Testis (tissue), 3 donors: ENCODE data around the gene SENP1. TPM values are rescaled to one million over a fixed set of nuclear protein-coding genes. Genes with fewer than 3 reads are reported as not detected.

Experiments
- DNase-seq: peaks from one replicate; pipeline ENCODE4 v3.0.0-alpha.2; 2019
- H3K27ac ChIP-seq, 2 donors: fragments of 200-600 bp; sonication (generic); one replicate each; pipeline ENCODE4 v1.5.1; 2019
- H3K27me3 ChIP-seq: fragments of 200-600 bp; sonication (generic); one replicate; pipeline ENCODE4 v1.5.1; 2019
- H3K36me3 ChIP-seq: fragments of 200-600 bp; sonication (generic); one replicate; pipeline ENCODE4 v1.5.1; 2017; ENCODE audit warnings: low read depth; ENCODE audit errors: missing control alignments
- H3K4me1 ChIP-seq: fragments of 200-600 bp; sonication (generic); one replicate; pipeline ENCODE4 v1.5.1; 2019
- H3K4me3 ChIP-seq, 2 donors: fragments of 200-600 bp; sonication (generic); one replicate each; pipeline ENCODE4 v1.5.1; 2017 to 2019
- H3K9me3 ChIP-seq: fragments of 200-600 bp; sonication (generic); one replicate; pipeline ENCODE4 v1.5.1; 2017
- CTCF ChIP-seq, 3 experiments: fragments of 450-650 bp in 2 of 3; fragments of 200-600 bp in 1 of 3; sonication (generic) in 1 of 3; IDR thresholded peaks; one replicate each; pipeline ENCODE4 v1.5.1; 2016 to 2019; ENCODE audit warnings: antibody characterized with exemption in 3 of 3, mild to moderate bottlenecking in 2 of 3, moderate library complexity in 1 of 3
- POLR2A ChIP-seq: fragments of 450-650 bp; IDR thresholded peaks from one replicate; pipeline ENCODE4 v1.6.1; 2017; ENCODE audit warnings: antibody characterized with exemption, mild to moderate bottlenecking, moderate library complexity
- WGBS, 2 donors: methylation state at CpG; one replicate each; pipeline ENCODE4 v1.1.5; 2018; 5-methylcytosine and 5-hydroxymethylcytosine counted together
- intact Hi-C: fragments of 100-400 bp; cut with DNase I; formaldehyde crosslinking; loops from one replicate; pipeline ENCODE4 v1.15.1; 2023; ENCODE audit warnings: low total_unique reads
- polyA plus RNA-seq: library from polyadenylated mRNA; stranded (reverse); fragments of 350-450 nt; fragmentation: Illumina TruSeq; extraction: RNeasy Lipid Tissue Mini Kit (QIAGEN cat#74804); gene quantifications from one replicate; pipeline ENCODE4 v1.2.3, GENCODE V29; 2014; ENCODE audit warnings: low read depth, low replicate concordance; ENCODE audit not compliant: insufficient read depth
- total RNA-seq, 2 donors: library from RNA; depleted of rRNA; stranded (reverse); fragments of >200 nt; gene quantifications; one replicate each; pipeline ENCODE4 v1.2.3, GENCODE V29; 2016

SENP1 gene
- total and polyA plus RNA-seq, 3 donors from 2014 or later, result 84.2 to 148 (median 105) TPM

DNA sequence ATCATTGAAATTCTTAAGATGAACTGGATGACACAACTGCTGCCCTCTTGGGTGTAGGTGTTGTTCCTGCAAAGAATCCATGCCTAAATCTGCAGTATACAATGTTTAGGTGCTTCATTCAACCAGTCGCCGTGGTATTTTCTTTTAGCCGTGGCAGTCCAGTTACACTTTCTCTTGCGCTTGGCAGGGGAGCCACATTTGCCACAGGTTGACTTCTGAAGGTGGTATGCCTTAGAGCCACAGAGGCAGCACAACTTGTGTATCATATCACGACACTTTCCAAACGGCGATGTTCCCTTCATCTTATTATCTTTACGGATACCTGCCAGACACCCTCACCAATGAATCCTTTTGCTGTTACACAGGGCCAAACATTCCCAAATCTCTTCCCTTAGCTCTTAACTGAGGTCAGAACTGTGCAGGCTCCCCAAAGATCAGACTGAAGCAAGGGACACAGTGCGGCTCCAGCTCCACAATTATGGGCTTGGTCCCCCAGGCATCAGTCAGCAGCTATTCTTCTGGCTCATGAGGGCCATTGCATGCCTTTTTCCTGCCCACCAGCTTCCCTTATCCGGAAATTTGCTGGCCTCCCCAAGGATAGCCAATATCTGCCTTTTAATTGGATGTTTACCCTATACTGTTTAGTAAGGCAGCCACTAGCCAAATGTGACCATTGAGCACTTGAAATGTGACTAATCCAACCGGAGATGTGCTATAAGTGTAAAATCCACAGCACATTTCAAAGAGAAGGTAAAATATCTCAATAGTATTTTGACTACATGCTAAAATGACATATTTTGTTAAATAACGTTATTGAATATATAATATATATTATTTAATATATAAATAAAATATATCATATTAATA lies 50.7 kb downstream of the SENP1 start:
- H3K27me3 ChIP-seq, result no peaks in the 10 kb centered on the region
- no peaks in the 10 kb centered on the region for H3K9me3 ChIP-seq
- WGBS, 2 donors, result 92 to 95% methylated on average over 12 of the region's 12 CpGs
- no peaks in the 10 kb centered on the region for H3K4me1 ChIP-seq
- intact Hi-C loops, result no loop called here
- no peak overlapping the region for H3K27ac ChIP-seq
- no peak overlapping the region for H3K4me3 ChIP-seq
- TF ChIP-seq CTCF (IDR thresholded peaks at IDR 0.05) (no peak), POLR2A (no peak)
- DNase-seq, result no peak
- H3K36me3 ChIP-seq, result no peaks in the 10 kb centered on the region

GRCh38 chr12:48053883-48054282 lies 52.0 kb downstream of the SENP1 start:
- WGBS, 2 donors, result 91 to 96% methylated on average over 4 of the region's 4 CpGs

DNA sequence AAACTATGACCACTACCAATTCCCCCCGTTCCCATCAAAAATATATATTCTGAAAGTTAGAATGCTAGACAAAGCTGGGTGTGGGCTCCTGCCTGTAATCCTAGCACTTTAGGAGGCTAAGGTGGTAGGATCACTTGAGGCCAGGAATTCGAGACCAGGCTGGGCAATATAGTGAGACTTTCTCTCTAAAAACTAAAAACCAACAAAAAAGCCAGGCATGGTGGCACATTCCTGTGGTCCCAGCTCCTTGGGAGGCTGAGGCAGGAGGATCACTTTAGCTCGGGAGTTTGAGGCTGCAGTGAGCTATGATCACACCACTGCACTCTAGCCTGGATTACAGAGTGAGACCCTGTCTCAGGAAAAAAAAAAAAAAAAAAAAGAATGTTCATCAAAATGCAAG lies 52.8 kb downstream of the SENP1 start:
- DNase-seq, result no peak
- WGBS, 2 donors, result 95% methylated on average over 3 of the region's 3 CpGs
- H3K4me1 ChIP-seq, result no peaks in the 10 kb centered on the region
- H3K36me3 ChIP-seq, result no peaks in the 10 kb centered on the region
- no peak for TF ChIP-seq POLR2A
- no peak for TF ChIP-seq CTCF (IDR thresholded peaks at IDR 0.05)
- H3K9me3 ChIP-seq, result no peaks in the 10 kb centered on the region
- H3K27me3 ChIP-seq, result no peaks in the 10 kb centered on the region
- intact Hi-C loops, result no loop called here
- H3K4me3 ChIP-seq, result no peak overlapping the region
- no peak overlapping the region for H3K27ac ChIP-seq

More at GRCh38 chr12:48053883-48054282, 52.0 kb downstream of the SENP1 start:
- no peaks in the 10 kb centered on the region for H3K4me1 ChIP-seq
- H3K27ac ChIP-seq, result no peak overlapping the region
- no peaks in the 10 kb centered on the region for H3K36me3 ChIP-seq
- H3K9me3 ChIP-seq, result no peaks in the 10 kb centered on the region
- no peak for DNase-seq
- H3K4me3 ChIP-seq, result no peak overlapping the region
- TF ChIP-seq CTCF (IDR thresholded peaks at IDR 0.05) (no peak), POLR2A (no peak)
- H3K27me3 ChIP-seq, result no peaks in the 10 kb centered on the region
- intact Hi-C loops, result no loop called here

DNA sequence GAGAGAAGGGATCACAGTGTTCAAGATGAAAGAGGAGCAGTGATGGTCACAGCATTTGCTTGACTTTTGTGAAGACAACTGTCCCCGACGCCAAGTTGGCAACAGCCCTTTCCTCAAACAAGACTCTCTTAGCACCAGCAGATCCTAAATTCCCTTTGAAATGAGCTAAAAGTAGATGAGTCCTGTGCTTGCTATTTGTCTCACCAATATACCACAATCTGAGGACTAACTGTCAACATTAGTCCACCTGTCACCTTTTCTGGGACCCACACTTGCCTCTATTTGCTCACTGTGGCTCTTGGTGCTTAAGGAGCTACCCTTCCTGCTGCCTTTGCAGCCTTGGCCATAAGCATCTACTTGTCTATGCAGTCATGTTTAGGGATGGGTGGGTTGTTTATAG lies 54.2 kb downstream of the SENP1 start:
- no peaks in the 10 kb centered on the region for H3K36me3 ChIP-seq
- no peak for DNase-seq
- intact Hi-C loops, result no loop called here

More for the DNA sequence above, 54.2 kb downstream of the SENP1 start:
- Histone ChIP-seq H3K4me1 (no peaks in the 10 kb centered on the region), H3K27ac (no peak overlapping the region), H3K9me3 (no peaks in the 10 kb centered on the region), H3K4me3 (no peak overlapping the region), H3K27me3 (no peaks in the 10 kb centered on the region)
- no peak for TF ChIP-seq CTCF (IDR thresholded peaks at IDR 0.05)
- no peak for TF ChIP-seq POLR2A
- 83 to 100% methylated on average over 2 of the region's 2 CpGs for WGBS, 2 donors
